ENCODE results near the gene CCNL1.

GRCh38 chr3:157132341-157132740 lies 27.6 kb downstream of the CCNL1 start:
- TF ChIP-seq EZH2 (IDR thresholded peaks at IDR 0.05; ENCODE audit: insufficient read depth, poor library complexity, severe bottlenecking) (no peak), EZH2phosphoT487 (IDR thresholded peaks at IDR 0.05; ENCODE audit: insufficient read depth, low read depth) (no peak)

All from GM23248 (cell line).